A549 (cell line): ENCODE data around the gene TEPSIN. TPM values are rescaled to one million over a fixed set of nuclear protein-coding genes. Genes with fewer than 3 reads are reported as not detected.

Experiments used
- ATAC-seq, 2 experiments: fragments of 200-7000 bp in 1 of 2; fragments of >200 bp in 1 of 2; cut with Nextera tagmentation in 1 of 2; cut with Tn5 transposase in 1 of 2; 3 replicates each; pipeline versions ENCODE4 v1.8.0 to v1.9.1; 2018 to 2020; ENCODE audit warnings: mild to moderate bottlenecking in 1 of 2, moderate library complexity in 1 of 2
- CTCF ChIA-PET: fragments of 300-600 bp; sonication (Branson Sonifier 250); formaldehyde crosslinking; extraction: SDS; loops from one replicate; lab custom pipeline; 2021; ENCODE audit warnings: antibody characterized with exemption, inconsistent platforms; lab: Yijun Ruan, JAX
- POLR2A ChIA-PET: fragments of 350-600 bp; formaldehyde crosslinking; extraction: SDS; loops from one replicate; lab custom pipeline; 2021; ENCODE audit warnings: antibody characterized with exemption, inconsistent platforms; lab: Yijun Ruan, JAX
- DNase-seq, 2 experiments: peaks; one replicate each; pipeline versions ENCODE4 v3.0.0 to v3.0.0-alpha.2; 2011 to 2016; ENCODE audit warnings: low read depth in 1 of 2, low spot score in 1 of 2
- FAIRE-seq: peaks from 2 replicates; lab custom pipeline; 2011; peaks lifted over from hg19 to GRCh38; lab: Jason Lieb, UNC
- H3K27ac ChIP-seq, 2 experiments: fragments of >200 bp; sonication (Bioruptor Twin); formaldehyde crosslinking; 3 replicates each; pipeline ENCODE4 v1.5.1; 2016 to 2017
- H3K4me1 ChIP-seq: fragments of >200 bp; sonication (Bioruptor Twin); formaldehyde crosslinking; 3 replicates; pipeline ENCODE4 v1.6.1; 2016
- H3K4me2 ChIP-seq: fragments of >200 bp; sonication (Bioruptor Twin); formaldehyde crosslinking; 3 replicates; pipeline ENCODE4 v1.6.1; 2016
- H3K4me3 ChIP-seq: fragments of >200 bp; sonication (Bioruptor Twin); formaldehyde crosslinking; 3 replicates; pipeline ENCODE4 v1.5.1; 2016
- H3K9me3 ChIP-seq: fragments of >200 bp; sonication (Bioruptor Twin); formaldehyde crosslinking; 3 replicates; pipeline ENCODE4 v1.6.1; 2016
- BCL3 ChIP-seq: fragments of >200 bp; sonication (Bioruptor Twin); formaldehyde crosslinking; IDR thresholded peaks from 3 replicates; pipeline ENCODE4 v1.6.1; 2016
- CBX2 ChIP-seq: fragments of 200-600 bp; sonication (generic); IDR thresholded peaks from 2 replicates; pipeline ENCODE4 v1.6.1; 2016; ENCODE audit warnings: low read depth, mild to moderate bottlenecking, borderline replicate concordance
- CBX8 ChIP-seq: fragments of 200-600 bp; sonication (generic); IDR thresholded peaks from 2 replicates; pipeline ENCODE4 v1.6.1; 2016
- CHD2 ChIP-seq: fragments of 150-350 bp; IDR thresholded peaks from 2 replicates; pipeline ENCODE4 v1.6.1; 2014; ENCODE audit warnings: low read length; ENCODE audit not compliant: partially characterized antibody
- CHD4 ChIP-seq: fragments of 200-600 bp; sonication (generic); IDR thresholded peaks from 2 replicates; pipeline ENCODE4 v1.6.1; 2016; ENCODE audit warnings: antibody characterized with exemption, mild to moderate bottlenecking, borderline replicate concordance
- E2F6 ChIP-seq: IDR thresholded peaks from 2 replicates; pipeline ENCODE4 v1.6.1; 2012; ENCODE audit warnings: low read depth, borderline replicate concordance
- HOXB5 ChIP-seq: fragments of 250-450 bp; sonication (Bioruptor Pico); IDR thresholded peaks from 2 replicates; pipeline ENCODE4 v1.5.0; 2020; ENCODE audit warnings: mild to moderate bottlenecking, moderate library complexity
- JUNB ChIP-seq: fragments of >200 bp; sonication (Bioruptor Twin); formaldehyde crosslinking; IDR thresholded peaks from 2 replicates; pipeline ENCODE4 v1.6.1; 2016
- KDM1A ChIP-seq: fragments of 200-600 bp; sonication (generic); IDR thresholded peaks from 2 replicates; pipeline ENCODE4 v1.6.1; 2016; ENCODE audit warnings: low read depth, mild to moderate bottlenecking
- MAFK ChIP-seq: fragments of 450-650 bp; IDR thresholded peaks from 2 replicates; pipeline ENCODE4 v1.6.1; 2014; ENCODE audit not compliant: partially characterized antibody
- MAX ChIP-seq: IDR thresholded peaks from 2 replicates; pipeline ENCODE4 v1.6.1; 2012
- PBX3 ChIP-seq: IDR thresholded peaks from 2 replicates; pipeline ENCODE4 v1.6.1; 2012
- PHF8 ChIP-seq: fragments of 200-600 bp; sonication (generic); IDR thresholded peaks from 2 replicates; pipeline ENCODE4 v1.6.1; 2016; ENCODE audit warnings: low read depth, mild to moderate bottlenecking, antibody characterized with exemption, moderate library complexity, borderline replicate concordance
- POLR2A ChIP-seq: IDR thresholded peaks from 2 replicates; pipeline ENCODE4 v1.6.1; 2012; ENCODE audit warnings: mild to moderate bottlenecking, low read length
- RARB ChIP-seq: fragments of 250-450 bp; sonication (Bioruptor Pico); IDR thresholded peaks from 2 replicates; pipeline ENCODE4 v1.8.0; 2021; ENCODE audit warnings: mild to moderate bottlenecking, moderate library complexity
- TP53 ChIP-seq: fragments of 250-450 bp; sonication (Bioruptor Pico); IDR thresholded peaks from 2 replicates; pipeline ENCODE4 v1.5.0; 2021; ENCODE audit warnings: mild to moderate bottlenecking, moderate library complexity
- USF2 ChIP-seq: fragments of 450-650 bp; IDR thresholded peaks from 2 replicates; pipeline ENCODE4 v1.6.1; 2014; ENCODE audit warnings: antibody characterized with exemption
- ZC3H11A ChIP-seq: fragments of 450-650 bp; IDR thresholded peaks from 2 replicates; pipeline ENCODE4 v1.6.1; 2014; ENCODE audit warnings: antibody characterized with exemption, mild to moderate bottlenecking
- WGBS: methylation state at CpG from one replicate; pipeline ENCODE4 v1.1.6; 2017; ENCODE audit errors: missing lambda C conversion rate; 5-methylcytosine and 5-hydroxymethylcytosine counted together
- polyA plus RNA-seq, 4 experiments: library from polyadenylated mRNA; depleted of rRNA in 3 of 4; stranded (reverse); fragments of >200 nt; fragmentation: RNase III in 1 of 4; extraction: RNeasy Plus Mini Kit Qiagen cat#74134 plus additional on column Dnase treatment in 1 of 4; gene quantifications; 2 replicates in 3 of 4; 3 replicates in 1 of 4; pipeline ENCODE4 v1.2.3, GENCODE V29; 2011 to 2017

TEPSIN gene
- polyA plus RNA-seq, 2 of the 4 experiments (the other 2 are of a cell fraction) = 12.5 to 31.3 TPM

GRCh38 chr17:81239714-81240555, 1.1 kb upstream of the TEPSIN start:
- Histone ChIP-seq H3K27ac (peak overlapping the region; percentile 91 to 94), H3K4me2 (peak overlapping the region; percentile 77), H3K9me3 (no peaks in the 10 kb centered on the region), H3K4me3 (peak overlapping the region; percentile 80), H3K4me1 (peaks cover 19% of the 10 kb centered on the region)
- ATAC-seq (peak in 1 of 2 experiments; percentile 1; a peak in 2 of 6 replicates), FAIRE-seq (no peak), DNase-seq (peak; percentile 54 to 60)
- WGBS = 14% methylated on average over 35 of the region's 37 CpGs
- POLR2A ChIA-PET = interaction anchor here (0.9 to 1.6 kb wide), 8 partner anchors 8 to 217 kb away, joined by 3 to 23 read pairs (median 4); partner anchors contain the start of genes BAHCC1 and CEP131
- CTCF ChIA-PET = interaction anchor here (0.8 to 13.0 kb wide), 12 partner anchors 9 to 235 kb away, joined by 3 to 153 read pairs (median 4); partner anchors contain the start of gene CEP131
- TF ChIP-seq HOXB5 (CRISPR knock-in tag) = 0 out of 2 replicates have a peak, but pooled peaks have one; percentile 5
- TF ChIP-seq MAX = peak; percentile 65; the same call in 1 of the 2 replicates
- no peak for TF ChIP-seq CHD4
- peak; percentile 52; the same call in 1 of the 2 replicates for TF ChIP-seq E2F6
- TF ChIP-seq, all 56 proteins: peak for 3

GRCh38 chr17:81238490-81238814, 403 bp downstream of the TEPSIN start:
- Histone ChIP-seq H3K4me2 (peak overlapping the region; percentile 85), H3K4me1 (peaks cover 19% of the 10 kb centered on the region), H3K27ac (peak overlapping the region; percentile 73 to 89), H3K9me3 (no peaks in the 10 kb centered on the region), H3K4me3 (peak overlapping the region; percentile 80)
- WGBS = no CpG with 5 or more reads among the region's 26 CpGs
- FAIRE-seq = no peak
- 0 out of 6 replicates have a peak, but pooled peaks of 1 of the 2 experiments have one; percentile 2 for ATAC-seq
- DNase-seq = no peak
- ChIA-PET CTCF (interaction anchor here (0.6 to 13.0 kb wide), 10 partner anchors 8 to 429 kb away, joined by 3 to 153 read pairs (median 5); no protein-coding TSS in a partner anchor), POLR2A (interaction anchor here (0.6 to 1.5 kb wide), 13 partner anchors 9 to 281 kb away, joined by 3 to 23 read pairs (median 3); partner anchors contain the start of genes BAHCC1 and CEP131)
- TF ChIP-seq E2F6 = no peak
- peak; percentile 44; the same call in 1 of the 2 replicates for TF ChIP-seq PHF8

GRCh38 chr17:81237591-81238489, 1.0 kb downstream of the TEPSIN start:
- WGBS = 52% methylated on average over 36 of the region's 36 CpGs
- CTCF ChIA-PET = interaction anchor here (0.6 to 13.0 kb wide), 10 partner anchors 7 to 430 kb away, joined by 3 to 153 read pairs (median 4); no protein-coding TSS in a partner anchor
- H3K27ac ChIP-seq = peak overlapping the region; percentile 73 to 89
- no peak for DNase-seq
- H3K4me3 ChIP-seq = peak overlapping the region; percentile 80
- peak overlapping the region; percentile 85 for H3K4me2 ChIP-seq
- TF ChIP-seq CHD2 (no peak), MAFK (no peak), CBX2 (no peak), KDM1A (no peak), ZC3H11A (no peak), BCL3 (no peak), JUNB (no peak), PBX3 (no peak), PHF8 (no peak), CBX8 (no peak), RARB (CRISPR knock-in tag) (no peak), POLR2A (no peak), TP53 (CRISPR knock-in tag) (no peak), USF2 (no peak)
- FAIRE-seq = peak; percentile 51
- no peak for ATAC-seq
- peaks cover 19% of the 10 kb centered on the region for H3K4me1 ChIP-seq
- POLR2A ChIA-PET = interaction anchor here (1.1 to 1.5 kb wide), 3 partner anchors 15 to 281 kb away, joined by 3 to 23 read pairs (median 5); partner anchors contain the start of genes BAHCC1 and CEP131
- H3K9me3 ChIP-seq = no peaks in the 10 kb centered on the region
